Neuron (in vitro differentiated cells): ENCODE data around the gene RNGTT.
"Not testable (repeated sequence)": the region's sequence is repeated elsewhere in the genome, so short reads cannot be mapped to it uniquely, and the experiment has no call there.

Source experiments
- H2AFZ ChIP-seq: one replicate; pipeline ENCODE4 v1.6.1; 2013; ENCODE audit warnings: low read depth, mild to moderate bottlenecking, inconsistent platforms, low read length, moderate library complexity
- H3K27me3 ChIP-seq: one replicate; pipeline ENCODE4 v1.6.1; 2013; ENCODE audit warnings: low read length; ENCODE audit not compliant: insufficient read depth
- H3K36me3 ChIP-seq: one replicate; pipeline ENCODE4 v1.6.1; 2013; ENCODE audit warnings: low read length; ENCODE audit not compliant: insufficient read depth
- H3K4me1 ChIP-seq: one replicate; pipeline ENCODE4 v1.6.1; 2013; ENCODE audit warnings: low read length; ENCODE audit not compliant: insufficient read depth
- H3K4me3 ChIP-seq: 2 replicates; pipeline ENCODE4 v1.5.1; 2013; ENCODE audit warnings: mild to moderate bottlenecking, low read length, moderate library complexity
- H3K9me3 ChIP-seq: one replicate; pipeline ENCODE4 v1.6.1; 2013; ENCODE audit warnings: low read length

The RNGTT gene

DNA sequence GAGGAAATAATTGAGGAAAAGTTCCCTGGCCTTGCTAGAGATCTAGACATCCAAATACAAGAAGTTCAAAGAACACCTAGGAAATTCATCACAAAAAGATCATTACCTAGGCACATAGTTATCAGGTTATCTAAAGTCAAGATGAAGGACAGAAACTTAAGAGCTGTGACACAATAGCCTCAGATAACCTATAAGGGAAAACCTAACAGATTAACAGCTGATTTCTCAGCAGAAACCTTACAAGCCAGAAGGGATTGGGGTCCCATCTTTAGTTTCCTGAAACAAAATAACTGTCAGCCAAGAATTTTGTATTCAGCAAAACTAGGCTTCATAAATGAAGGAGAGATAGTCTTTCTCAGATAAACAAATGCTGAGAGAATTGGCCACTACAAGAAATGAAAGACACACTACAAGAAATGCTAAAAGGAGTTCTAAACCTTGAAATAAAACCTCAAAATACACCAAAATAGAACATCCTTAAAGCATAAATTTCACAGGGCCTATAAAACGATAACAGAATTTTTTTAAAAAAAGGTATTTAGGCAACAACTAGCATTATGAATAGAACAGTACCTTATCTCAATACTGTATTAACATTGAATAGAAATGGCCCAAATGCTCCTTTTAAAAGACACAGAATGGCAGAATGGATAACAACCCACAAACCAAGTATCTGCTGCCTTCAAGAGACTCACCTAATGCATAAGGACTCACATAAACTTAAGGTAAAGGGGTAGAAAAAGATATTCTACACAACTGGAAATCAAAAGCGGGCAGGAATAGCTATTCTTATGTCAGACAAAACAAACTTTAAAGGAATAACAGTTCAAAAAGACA, 9.7 kb downstream of the RNGTT start:
- Histone ChIP-seq H3K36me3 (no peaks in the 10 kb centered on the region), H3K4me3 (no peak overlapping the region), H2AFZ (no peak overlapping the region), H3K9me3 (peaks cover 17% of the 10 kb centered on the region), H3K4me1 (no peaks in the 10 kb centered on the region), H3K27me3 (no peaks in the 10 kb centered on the region)

DNA sequence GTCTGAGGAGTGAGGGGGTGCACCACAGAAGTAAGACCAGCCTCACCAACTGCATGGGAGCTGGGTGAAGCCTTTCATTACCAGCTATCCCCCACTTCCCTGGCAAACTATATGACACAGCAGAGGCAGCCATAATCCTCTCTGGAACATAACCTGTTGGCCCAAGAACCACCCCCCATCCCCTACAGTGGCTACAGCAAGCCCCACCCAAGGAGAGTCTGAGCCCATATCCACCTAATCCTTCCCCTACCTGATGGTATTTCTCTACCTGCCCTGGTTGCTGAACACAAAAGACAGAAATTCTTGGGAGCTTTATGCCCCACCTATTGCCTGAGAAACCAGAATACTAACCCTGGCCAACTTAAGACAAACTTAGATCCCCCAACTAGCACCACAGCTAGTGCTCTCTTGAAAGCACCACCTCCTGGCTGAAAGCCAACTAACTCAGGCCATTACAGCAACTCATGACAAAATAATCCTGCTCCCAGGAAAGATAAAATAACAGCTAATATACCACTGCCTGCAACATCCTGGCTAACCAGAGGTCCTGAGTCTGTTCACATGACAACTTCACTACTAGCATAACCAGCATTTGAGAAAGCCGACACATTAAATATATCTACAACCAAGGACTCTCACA, 11.2 kb downstream of the RNGTT start:
- no peak overlapping the region for H2AFZ ChIP-seq
- H3K9me3 ChIP-seq: peaks cover 17% of the 10 kb centered on the region
- H3K4me3 ChIP-seq: no peak overlapping the region
- H3K27me3 ChIP-seq: no peaks in the 10 kb centered on the region
- H3K36me3 ChIP-seq: no peaks in the 10 kb centered on the region
- no peaks in the 10 kb centered on the region for H3K4me1 ChIP-seq

DNA sequence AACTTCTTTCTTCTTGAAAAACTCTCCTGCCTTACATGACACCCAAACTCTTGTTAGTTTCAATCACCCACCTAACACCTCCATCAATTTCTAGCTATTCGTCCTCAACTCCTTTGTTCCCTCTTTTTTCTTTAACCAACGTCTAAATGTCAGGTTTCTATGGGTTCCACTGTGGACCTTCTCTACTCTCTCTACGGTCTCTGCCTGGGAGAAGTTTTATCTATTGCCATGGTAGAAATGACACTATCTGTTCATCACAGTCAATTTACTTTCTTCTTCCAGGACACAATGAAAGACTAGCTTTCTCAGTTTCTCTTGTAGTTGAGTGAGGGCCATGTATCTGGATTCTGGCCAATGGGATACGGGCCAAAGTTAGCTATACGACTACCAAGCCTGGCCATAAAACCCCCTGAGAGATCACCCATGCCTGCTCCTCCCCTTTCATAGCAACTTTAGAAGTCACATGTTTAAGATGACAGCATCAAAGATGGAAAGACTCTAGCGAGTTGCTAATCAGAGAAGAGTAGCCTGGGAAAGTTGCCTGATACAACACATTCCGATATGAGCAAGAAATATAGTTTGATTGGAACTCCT, 17.9 kb downstream of the RNGTT start:
- H3K4me3 ChIP-seq: no peak overlapping the region
- H3K9me3 ChIP-seq: peaks cover 4% of the 10 kb centered on the region
- no peaks in the 10 kb centered on the region for H3K27me3 ChIP-seq
- no peak overlapping the region for H2AFZ ChIP-seq
- H3K36me3 ChIP-seq: peaks cover 1% of the 10 kb centered on the region
- no peaks in the 10 kb centered on the region for H3K4me1 ChIP-seq

DNA sequence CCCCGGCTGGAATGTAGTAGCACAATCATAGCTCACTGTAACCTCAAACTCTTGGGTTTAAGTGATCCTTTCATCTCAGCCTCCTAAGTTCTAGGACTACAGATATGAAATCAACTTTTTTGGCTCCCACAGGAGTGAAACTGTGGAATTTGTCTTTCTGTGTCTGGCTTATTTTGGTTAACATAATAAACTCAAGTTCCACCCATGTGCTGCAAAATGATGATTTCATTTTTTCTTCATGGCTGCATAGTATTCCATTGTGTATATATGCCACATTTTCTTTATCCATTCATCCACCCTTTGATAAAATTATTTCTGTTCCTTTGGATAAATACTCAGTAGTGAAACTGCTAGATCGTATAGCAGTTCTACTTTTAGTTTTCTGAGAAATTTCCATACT, 29.9 kb downstream of the RNGTT start:
- Histone ChIP-seq H3K27me3 (no peaks in the 10 kb centered on the region), H3K4me3 (no peak overlapping the region), H3K9me3 (peaks cover 18% of the 10 kb centered on the region), H2AFZ (no peak overlapping the region), H3K4me1 (no peaks in the 10 kb centered on the region), H3K36me3 (peaks cover 62% of the 10 kb centered on the region)

DNA sequence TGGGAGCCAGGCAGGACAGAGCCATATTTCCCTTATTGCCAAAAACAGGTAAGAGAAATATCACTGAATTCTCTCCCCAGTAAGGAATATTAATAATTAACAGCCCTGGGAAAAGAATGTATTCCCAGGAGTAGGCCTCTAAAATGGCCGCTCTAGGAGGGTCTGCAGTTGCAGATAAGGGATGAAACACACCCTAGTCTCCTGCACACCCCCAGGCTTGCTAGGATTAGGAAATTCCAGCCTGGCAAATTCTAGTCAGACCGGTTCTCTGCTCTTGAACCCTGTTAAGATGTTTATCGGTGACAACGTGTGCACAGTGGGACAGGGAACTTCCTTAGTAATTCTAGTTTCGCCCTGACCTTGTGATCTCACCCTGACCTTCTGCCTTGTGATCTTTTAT, 31.4 kb downstream of the RNGTT start:
- H2AFZ ChIP-seq, H3K4me3 ChIP-seq, H3K27me3 ChIP-seq, H3K4me1 ChIP-seq: not testable (repeated sequence)
- peaks cover 62% of the 10 kb centered on the region for H3K36me3 ChIP-seq
- H3K9me3 ChIP-seq: peaks cover 17% of the 10 kb centered on the region

DNA sequence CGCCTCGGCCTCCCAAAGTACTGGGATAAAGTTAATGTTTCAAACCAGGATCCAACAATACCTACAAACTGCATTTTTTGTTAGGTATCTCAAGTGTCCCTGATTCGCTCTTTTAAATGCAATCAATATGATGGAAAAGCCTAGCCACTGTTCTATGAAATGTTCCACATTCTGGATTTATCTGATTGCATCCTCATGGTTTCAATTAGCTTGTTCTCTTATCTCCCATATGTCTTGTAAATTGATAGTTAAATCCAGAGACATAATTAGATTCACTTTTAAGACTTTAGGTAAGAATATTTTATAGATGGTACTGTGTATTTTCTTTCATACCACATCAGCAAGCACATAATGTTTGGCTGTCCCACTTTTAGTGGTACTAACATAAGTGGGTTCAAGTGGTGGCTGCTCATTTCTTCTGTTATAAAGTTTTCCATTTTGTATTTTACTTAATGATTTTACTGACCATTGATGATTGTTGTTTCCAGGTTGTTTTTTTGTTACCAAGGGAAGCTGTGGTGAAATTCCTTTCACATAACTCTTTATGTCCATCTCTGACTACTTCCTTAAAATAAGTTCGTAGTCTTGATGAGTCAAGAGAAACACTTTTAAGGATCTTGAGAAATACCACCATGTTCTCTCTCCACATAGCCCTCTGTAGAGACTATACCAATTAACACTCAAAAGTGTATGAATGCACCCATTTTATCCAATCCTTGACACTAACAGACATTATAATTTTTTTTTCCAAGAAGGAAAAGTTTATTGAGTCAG, 40.5 kb downstream of the RNGTT start:
- Histone ChIP-seq H3K36me3 (peaks cover 35% of the 10 kb centered on the region), H2AFZ (no peak overlapping the region), H3K27me3 (no peaks in the 10 kb centered on the region), H3K9me3 (peaks cover 3% of the 10 kb centered on the region), H3K4me1 (no peaks in the 10 kb centered on the region), H3K4me3 (no peak overlapping the region)

DNA sequence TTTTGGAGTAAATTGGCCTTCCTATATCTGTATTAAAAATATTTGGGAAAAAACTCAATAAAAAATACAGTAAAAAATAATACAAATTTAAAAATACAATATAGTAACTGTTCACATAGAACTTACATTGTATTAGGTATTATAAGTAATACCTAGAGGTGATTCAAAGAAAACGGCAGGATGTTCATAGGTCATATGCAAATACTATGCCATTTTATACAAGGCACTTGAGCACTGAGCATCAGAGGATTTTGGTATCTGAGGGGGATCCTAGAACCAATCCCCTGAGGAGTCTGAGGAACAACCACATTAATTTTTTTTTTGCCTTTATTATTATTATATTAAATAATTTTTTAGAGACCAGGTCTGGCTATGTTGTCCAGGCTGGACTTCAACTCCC, 41.7 kb downstream of the RNGTT start:
- Histone ChIP-seq H3K4me1 (no peaks in the 10 kb centered on the region), H3K4me3 (no peak overlapping the region), H2AFZ (no peak overlapping the region), H3K9me3 (peaks cover 3% of the 10 kb centered on the region), H3K27me3 (no peaks in the 10 kb centered on the region), H3K36me3 (peaks cover 29% of the 10 kb centered on the region)

DNA sequence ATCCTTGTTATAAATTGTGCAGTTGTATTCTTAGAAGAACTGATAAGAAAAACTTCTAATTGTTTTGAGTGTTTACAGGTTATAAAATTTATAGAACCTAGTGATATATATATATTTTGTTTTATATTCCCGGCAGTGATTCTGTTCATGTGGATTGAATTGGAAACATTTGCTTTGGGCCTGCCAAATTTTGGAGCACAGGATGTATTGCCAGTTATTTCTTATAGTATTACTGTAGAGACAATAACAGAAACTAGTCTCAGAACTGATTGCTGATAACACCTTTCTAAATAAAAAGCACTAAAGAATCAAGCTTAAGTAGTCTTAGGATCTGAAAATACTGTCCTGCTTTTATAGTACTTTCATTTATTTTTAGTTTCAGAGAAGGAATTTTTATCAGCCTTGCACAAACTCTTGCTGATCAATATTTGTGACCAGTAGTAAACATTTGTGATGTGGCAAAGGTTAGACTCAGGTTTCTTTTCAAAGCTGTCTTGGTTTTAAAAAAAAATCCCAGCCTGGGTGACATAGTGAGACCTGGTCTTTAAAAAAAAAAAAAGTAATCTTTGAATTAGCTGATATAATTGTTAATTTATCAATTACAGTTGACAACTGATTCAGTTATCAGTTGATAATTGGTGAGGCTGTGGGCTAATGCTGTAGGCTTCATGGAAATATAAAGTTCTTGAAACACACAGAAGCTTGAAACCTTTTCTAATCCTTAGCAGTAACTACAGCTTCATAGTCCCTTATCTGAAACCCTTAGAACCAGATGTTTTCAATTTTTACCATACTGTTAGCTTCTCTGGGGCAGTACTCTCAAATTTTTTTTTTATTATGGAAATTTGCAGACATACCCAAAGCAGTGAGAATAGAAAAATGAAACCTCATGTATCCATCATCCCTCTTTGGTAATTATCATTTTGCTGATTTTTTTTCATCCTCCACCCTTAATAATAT, 42.4 kb downstream of the RNGTT start:
- Histone ChIP-seq H3K4me3 (no peak overlapping the region), H3K4me1 (no peaks in the 10 kb centered on the region), H3K27me3 (no peaks in the 10 kb centered on the region), H2AFZ (no peak overlapping the region), H3K9me3 (peaks cover 3% of the 10 kb centered on the region), H3K36me3 (peaks cover 28% of the 10 kb centered on the region)

DNA sequence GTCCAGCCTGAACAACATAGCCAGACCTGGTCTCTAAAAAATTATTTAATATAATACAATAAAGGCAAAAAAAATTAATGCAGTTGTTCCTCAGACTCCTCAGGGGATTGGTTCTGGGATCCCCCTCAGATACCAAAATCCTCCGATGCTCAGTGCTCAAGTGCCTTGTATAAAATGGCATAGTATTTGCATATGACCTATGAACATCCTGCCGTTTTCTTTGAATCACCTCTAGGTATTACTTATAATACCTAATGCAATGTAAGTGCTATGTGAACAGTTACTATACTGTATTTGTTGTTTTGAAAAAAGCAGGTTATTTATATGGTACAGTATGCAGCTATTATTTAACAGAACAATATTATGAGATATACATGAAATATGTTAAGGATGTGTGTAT, 43.3 kb downstream of the RNGTT start:
- Histone ChIP-seq H2AFZ (no peak overlapping the region), H3K27me3 (no peaks in the 10 kb centered on the region), H3K36me3 (peaks cover 24% of the 10 kb centered on the region), H3K4me1 (no peaks in the 10 kb centered on the region), H3K9me3 (no peaks in the 10 kb centered on the region), H3K4me3 (no peak overlapping the region)

DNA sequence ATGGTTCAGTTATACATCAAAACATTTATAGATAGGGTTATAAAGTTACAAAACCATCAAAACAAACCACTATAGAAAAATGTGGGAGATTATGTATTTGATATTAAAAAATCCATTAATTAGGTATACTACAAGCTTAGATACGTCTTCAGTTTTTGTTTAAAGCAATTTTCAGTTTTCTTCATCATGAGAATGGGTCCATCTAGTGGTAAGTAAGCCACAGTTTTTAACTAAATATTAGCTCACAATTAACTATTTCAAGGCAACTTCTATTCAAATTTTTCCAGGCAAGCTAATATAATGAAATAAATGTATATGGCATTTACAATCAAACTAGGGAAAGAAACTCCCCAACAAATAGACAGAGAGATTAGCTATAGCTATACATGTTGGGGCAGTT, 44.4 kb downstream of the RNGTT start:
- H3K36me3 ChIP-seq: peaks cover 23% of the 10 kb centered on the region
- H3K9me3 ChIP-seq: no peaks in the 10 kb centered on the region
- no peak overlapping the region for H3K4me3 ChIP-seq
- H3K4me1 ChIP-seq: no peaks in the 10 kb centered on the region
- H3K27me3 ChIP-seq: no peaks in the 10 kb centered on the region
- H2AFZ ChIP-seq: no peak overlapping the region

DNA sequence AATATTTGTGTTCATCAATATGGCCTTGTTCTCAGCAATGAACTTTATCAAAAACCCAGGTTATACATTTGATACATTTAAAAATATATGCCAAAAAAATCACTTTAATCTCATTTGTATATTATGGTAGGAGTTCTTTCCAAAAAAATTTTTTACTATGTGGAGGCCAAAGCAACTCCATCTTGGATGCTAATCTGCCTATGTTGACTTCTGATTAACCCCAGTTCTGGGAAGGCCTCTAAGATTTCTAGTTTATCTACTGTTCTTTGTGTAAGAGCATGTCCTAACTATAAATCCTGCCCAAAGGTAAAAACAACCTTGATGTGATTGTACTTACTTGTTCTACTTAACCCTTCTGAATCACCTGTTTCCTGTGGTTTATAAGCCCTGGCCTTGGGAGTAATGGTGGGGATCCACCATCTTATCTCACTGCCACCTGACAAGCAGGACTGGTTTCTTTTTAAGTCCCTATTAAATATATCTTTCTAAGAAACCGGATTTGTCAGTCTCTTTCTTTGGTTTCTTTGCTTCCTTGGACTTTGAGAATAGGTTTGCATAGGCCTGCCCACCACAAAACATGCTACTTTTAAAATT, 46.7 kb downstream of the RNGTT start:
- H2AFZ ChIP-seq: no peak overlapping the region
- H3K4me3 ChIP-seq: no peak overlapping the region

More for the DNA sequence above, 46.7 kb downstream of the RNGTT start:
- H3K9me3 ChIP-seq: no peaks in the 10 kb centered on the region
- peaks cover 8% of the 10 kb centered on the region for H3K36me3 ChIP-seq
- H3K27me3 ChIP-seq: no peaks in the 10 kb centered on the region
- no peaks in the 10 kb centered on the region for H3K4me1 ChIP-seq
